ENCODE measurements around the gene DTX3L. TPM values are rescaled to one million over a fixed set of nuclear protein-coding genes. Genes with fewer than 3 reads are reported as not detected.

Gene DTX3L
- total and polyA plus RNA-seq, 4 donors, result 18.7 to 52.0 (median 30.6) TPM

DNA sequence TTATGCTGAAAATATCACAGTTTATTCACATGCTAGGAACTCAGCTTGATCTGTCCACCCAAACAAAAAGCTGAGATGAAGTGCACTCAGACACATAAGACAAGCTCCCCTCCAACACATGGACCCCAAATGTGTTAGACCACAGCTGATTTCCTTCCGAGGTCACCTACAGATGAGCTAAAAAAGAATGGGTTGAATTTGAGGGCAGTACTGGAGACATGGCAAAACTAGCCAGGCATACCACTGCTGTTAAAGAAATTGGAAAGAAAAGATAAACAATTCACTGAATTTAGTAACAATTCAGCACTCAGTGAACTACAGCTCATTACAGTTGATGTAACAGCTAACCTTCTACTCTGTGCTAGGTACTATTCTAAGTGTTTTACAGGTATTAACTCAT is 15.5 kb upstream of the DTX3L start:
- ATAC-seq (ENCODE audit: insufficient read depth, low FRiP score), result no peak

GRCh38 chr3:122553171-122553570 is 11.0 kb upstream of the DTX3L start:
- H3K9me3 ChIP-seq (ENCODE audit: control insufficient read depth in 4 of 4, insufficient read depth in 3 of 4, low read length in 3 of 4), result no peaks in the 10 kb centered on the region
- H3K36me3 ChIP-seq (ENCODE audit: control insufficient read depth in 4 of 4, insufficient read depth in 4 of 4, low read length in 4 of 4), result peaks cover 15 to 42% (median 22%) of the 10 kb centered on the region in 4 donors
- 82 to 84% methylated on average over 3 of the region's 3 CpGs for WGBS, 2 donors
- DNase-seq (no peak), ATAC-seq (ENCODE audit: insufficient read depth, low FRiP score) (no peak)
- H3K27me3 ChIP-seq (ENCODE audit: control insufficient read depth in 3 of 3, insufficient read depth in 3 of 3, low read length in 2 of 3), result no peaks in the 10 kb centered on the region
- no peak overlapping the region for H3K27ac ChIP-seq (ENCODE audit: low read depth in 1 of 2, low read length in 1 of 2)
- peaks cover 0 to 21% (median 3%) of the 10 kb centered on the region in 5 donors for H3K4me1 ChIP-seq (ENCODE audit: control insufficient read depth in 5 of 5, insufficient read depth in 5 of 5, low read length in 5 of 5)
- H3K4me3 ChIP-seq, result no peak overlapping the region
- no peak overlapping the region for H3K9ac ChIP-seq (ENCODE audit: insufficient read depth in 1 of 2, low read length in 2 of 2)
- TF ChIP-seq, protein P1, sequence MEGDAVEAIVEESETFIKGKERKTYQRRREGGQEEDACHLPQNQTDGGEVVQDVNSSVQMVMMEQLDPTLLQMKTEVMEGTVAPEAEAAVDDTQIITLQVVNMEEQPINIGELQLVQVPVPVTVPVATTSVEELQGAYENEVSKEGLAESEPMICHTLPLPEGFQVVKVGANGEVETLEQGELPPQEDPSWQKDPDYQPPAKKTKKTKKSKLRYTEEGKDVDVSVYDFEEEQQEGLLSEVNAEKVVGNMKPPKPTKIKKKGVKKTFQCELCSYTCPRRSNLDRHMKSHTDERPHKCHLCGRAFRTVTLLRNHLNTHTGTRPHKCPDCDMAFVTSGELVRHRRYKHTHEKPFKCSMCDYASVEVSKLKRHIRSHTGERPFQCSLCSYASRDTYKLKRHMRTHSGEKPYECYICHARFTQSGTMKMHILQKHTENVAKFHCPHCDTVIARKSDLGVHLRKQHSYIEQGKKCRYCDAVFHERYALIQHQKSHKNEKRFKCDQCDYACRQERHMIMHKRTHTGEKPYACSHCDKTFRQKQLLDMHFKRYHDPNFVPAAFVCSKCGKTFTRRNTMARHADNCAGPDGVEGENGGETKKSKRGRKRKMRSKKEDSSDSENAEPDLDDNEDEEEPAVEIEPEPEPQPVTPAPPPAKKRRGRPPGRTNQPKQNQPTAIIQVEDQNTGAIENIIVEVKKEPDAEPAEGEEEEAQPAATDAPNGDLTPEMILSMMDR (IDR thresholded peaks at IDR 0.05; ENCODE audit: control extremely low read depth, extremely low read depth), result no peak

More for the DNA sequence above, 15.5 kb upstream of the DTX3L start:
- Histone ChIP-seq H3K36me3 (ENCODE audit: control insufficient read depth in 4 of 4, insufficient read depth in 4 of 4, low read length in 4 of 4) (peaks cover 11 to 35% (median 28%) of the 10 kb centered on the region in 4 donors), H3K4me1 (ENCODE audit: control insufficient read depth in 5 of 5, insufficient read depth in 5 of 5, low read length in 5 of 5) (peaks cover 0 to 22% (median 0%) of the 10 kb centered on the region in 5 donors), H3K27ac (ENCODE audit: low read depth in 1 of 2, low read length in 1 of 2) (no peak overlapping the region), H3K9ac (ENCODE audit: insufficient read depth in 1 of 2, low read length in 2 of 2) (no peak overlapping the region), H3K27me3 (ENCODE audit: control insufficient read depth in 3 of 3, insufficient read depth in 3 of 3, low read length in 2 of 3) (no peaks in the 10 kb centered on the region), H3K9me3 (ENCODE audit: control insufficient read depth in 4 of 4, insufficient read depth in 3 of 4, low read length in 3 of 4) (no peaks in the 10 kb centered on the region), H3K4me3 (no peak overlapping the region)
- DNase-seq, result peak; percentile 77 to 97 (median 95)
- WGBS, 2 donors, result 79 to 86% methylated on average over 1 of the region's 1 CpG
- TF ChIP-seq, protein P1 (IDR thresholded peaks at IDR 0.05; ENCODE audit: control extremely low read depth, extremely low read depth), result no peak

- DNase-seq, result no peak
- no peaks in the 10 kb centered on the region for H3K27me3 ChIP-seq (ENCODE audit: control insufficient read depth in 3 of 3, insufficient read depth in 3 of 3, low read length in 2 of 3)
- H3K27ac ChIP-seq (ENCODE audit: low read depth in 1 of 2, low read length in 1 of 2), result no peak overlapping the region
- no peak overlapping the region for H3K4me3 ChIP-seq
- TF ChIP-seq, protein P1 (IDR thresholded peaks at IDR 0.05; ENCODE audit: control extremely low read depth, extremely low read depth), result no peak
- ATAC-seq (ENCODE audit: insufficient read depth, low FRiP score), result no peak
- no peak overlapping the region for H3K9ac ChIP-seq (ENCODE audit: insufficient read depth in 1 of 2, low read length in 2 of 2)
- H3K4me1 ChIP-seq (ENCODE audit: control insufficient read depth in 5 of 5, insufficient read depth in 5 of 5, low read length in 5 of 5), result peaks cover 0 to 8% (median 3%) of the 10 kb centered on the region in 5 donors
- 94 to 98% methylated on average over 6 of the region's 6 CpGs for WGBS, 2 donors
- H3K9me3 ChIP-seq (ENCODE audit: control insufficient read depth in 4 of 4, insufficient read depth in 3 of 4, low read length in 3 of 4), result no peaks in the 10 kb centered on the region
- peaks cover 11 to 43% (median 23%) of the 10 kb centered on the region in 4 donors for H3K36me3 ChIP-seq (ENCODE audit: control insufficient read depth in 4 of 4, insufficient read depth in 4 of 4, low read length in 4 of 4)
These were observed 8.7 kb upstream of the DTX3L start for GRCh38 chr3:122555275-122556071.

All from lung (tissue), 12 donors.